Stimulated activated CD4-positive, alpha-beta T cell treated with anti-CD3 and anti-CD28 coated beads, Interleukin-12 subunit alpha, Interleukin-12 subunit beta, amount 100 ng/mL, for 48 hours (primary cell): ENCODE data around the gene CLTCL1.

ENCODE experiments used
- DNase-seq, 3 donors: peaks; one replicate each; pipeline ENCODE4 v3.0.0-alpha.2; 2020; ENCODE audit warnings: low read depth in 2 of 3, low spot score in 1 of 3

Gene CLTCL1

GRCh38 chr22:19134176-19134831 lies 157.2 kb downstream of the CLTCL1 start:
- no peak for DNase-seq

GRCh38 chr22:19133561-19133960 lies 158.0 kb downstream of the CLTCL1 start:
- DNase-seq: no peak

GRCh38 chr22:19132693-19133400 lies 158.7 kb downstream of the CLTCL1 start:
- no peak for DNase-seq

GRCh38 chr22:19132153-19132552 lies 159.4 kb downstream of the CLTCL1 start:
- no peak for DNase-seq

GRCh38 chr22:19131685-19132015 lies 159.9 kb downstream of the CLTCL1 start:
- DNase-seq: no peak

- no peak for DNase-seq
These were observed 160.4 kb downstream of the CLTCL1 start, which contains the start of gene TSSK2 for GRCh38 chr22:19130959-19131684. Gene TSSK2 (plus strand): TSS chr22:19131308. CDS start chr22:19131400, 92 bp downstream.

- DNase-seq: no peak
These were observed 161.6 kb downstream of the CLTCL1 start for GRCh38 chr22:19129871-19130270.
